ENCODE results near the gene PTH2R.

GRCh38 chr2:208542465-208543041 is 136.0 kb downstream of the PTH2R start:
- TF ChIP-seq POLR2A (IDR thresholded peaks at IDR 0.05) (no peak), CTCF (IDR thresholded peaks at IDR 0.05) (no peak), POLR2AphosphoS5 (IDR thresholded peaks at IDR 0.05; ENCODE audit: insufficient read depth in 1 of 2, low read depth in 1 of 2) (no peak)
